Thoracic aorta (tissue), 2 donors: ENCODE data around the gene THTPA. TPM values are rescaled to one million over a fixed set of nuclear protein-coding genes. Genes with fewer than 3 reads are reported as not detected.
A peak's percentile ranks its signal among the peaks of the same experiment; 100 is the strongest.

Experiments used
- ATAC-seq: fragments of 150-250 bp; one replicate; pipeline ENCODE4 v1.8.0; 2017; ENCODE audit warnings: low read depth; ENCODE audit not compliant: insufficient number of reproducible peaks, low FRiP score
- DNase-seq: peaks from one replicate; pipeline ENCODE4 v3.0.0-alpha.2; 2020; ENCODE audit warnings: low spot score
- H3K27ac ChIP-seq, 2 donors: fragments of 200-600 bp; sonication (generic); 1 replicate in 1 of 2; 2 replicates in 1 of 2; pipeline ENCODE4 v1.5.1; 2016; ENCODE audit warnings: mild to moderate bottlenecking in 2 of 2, moderate library complexity in 2 of 2
- H3K27me3 ChIP-seq: fragments of 200-600 bp; sonication (generic); replicated peaks from 2 replicates; pipeline ENCODE4 v1.6.0; 2016; ENCODE audit warnings: mild to moderate bottlenecking; ENCODE audit not compliant: insufficient read depth
- H3K36me3 ChIP-seq: fragments of 200-600 bp; sonication (generic); one replicate; pipeline ENCODE4 v1.5.1; 2016
- H3K4me1 ChIP-seq, 2 donors: fragments of 200-600 bp; sonication (generic); 1 replicate in 1 of 2; 2 replicates in 1 of 2; pipeline versions ENCODE4 v1.5.1 to v1.6.0; 2016; ENCODE audit warnings: low read depth in 2 of 2, mild to moderate bottlenecking in 1 of 2; ENCODE audit not compliant: control insufficient read depth in 1 of 2
- H3K4me3 ChIP-seq: fragments of 200-600 bp; sonication (generic); 2 replicates; pipeline ENCODE4 v1.5.1; 2016; ENCODE audit warnings: mild to moderate bottlenecking
- H3K9me3 ChIP-seq: fragments of 200-600 bp; sonication (generic); 2 replicates; pipeline ENCODE4 v1.5.1; 2016
- total RNA-seq, 2 donors: library from RNA; depleted of rRNA; stranded (reverse); fragments of >200 nt; gene quantifications; one replicate each; pipeline versions ENCODE4 v1.1.0 to v1.2.3, GENCODE V29; 2016
- TF ChIP-seq, protein P1 (sequence below): fragments of 200-600 bp; sonication (generic); IDR thresholded peaks from one replicate; pipeline ENCODE4 v1.5.1; 2019; ENCODE audit warnings: antibody characterized with exemption

THTPA gene
- total RNA-seq, 2 donors from 2014 or later: 17.8 to 30.9 TPM

DNA sequence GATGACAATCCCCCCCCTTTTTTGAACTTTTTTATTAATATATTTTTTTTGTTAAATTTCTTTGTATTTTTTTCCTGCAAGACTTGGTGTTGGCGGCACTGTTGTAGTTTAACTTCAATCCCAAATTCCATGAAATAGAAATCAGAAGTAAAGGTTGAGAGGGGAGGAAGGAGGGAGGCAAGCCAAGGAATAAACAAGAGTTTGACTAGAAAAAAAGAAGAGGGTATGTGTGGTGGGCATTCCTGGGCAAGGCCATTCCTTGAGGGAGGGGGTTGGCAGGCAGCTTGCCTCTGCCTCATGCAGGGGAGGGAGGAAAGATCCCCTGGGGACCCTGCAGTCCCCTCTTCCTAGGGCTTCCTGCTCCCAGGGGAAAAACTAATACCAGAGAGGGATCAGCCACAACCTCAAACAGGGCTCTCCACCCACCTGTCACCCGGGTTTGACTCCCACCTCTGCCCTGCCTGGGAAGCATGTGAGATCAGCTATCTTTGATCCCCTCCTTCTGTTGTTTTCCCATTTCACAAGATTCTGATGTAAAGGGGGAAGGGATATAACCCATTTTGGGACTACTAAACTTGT, 12.0 kb downstream of the THTPA start:
- H3K4me3 ChIP-seq: peak overlapping the region; percentile 80
- TF ChIP-seq, protein P1, sequence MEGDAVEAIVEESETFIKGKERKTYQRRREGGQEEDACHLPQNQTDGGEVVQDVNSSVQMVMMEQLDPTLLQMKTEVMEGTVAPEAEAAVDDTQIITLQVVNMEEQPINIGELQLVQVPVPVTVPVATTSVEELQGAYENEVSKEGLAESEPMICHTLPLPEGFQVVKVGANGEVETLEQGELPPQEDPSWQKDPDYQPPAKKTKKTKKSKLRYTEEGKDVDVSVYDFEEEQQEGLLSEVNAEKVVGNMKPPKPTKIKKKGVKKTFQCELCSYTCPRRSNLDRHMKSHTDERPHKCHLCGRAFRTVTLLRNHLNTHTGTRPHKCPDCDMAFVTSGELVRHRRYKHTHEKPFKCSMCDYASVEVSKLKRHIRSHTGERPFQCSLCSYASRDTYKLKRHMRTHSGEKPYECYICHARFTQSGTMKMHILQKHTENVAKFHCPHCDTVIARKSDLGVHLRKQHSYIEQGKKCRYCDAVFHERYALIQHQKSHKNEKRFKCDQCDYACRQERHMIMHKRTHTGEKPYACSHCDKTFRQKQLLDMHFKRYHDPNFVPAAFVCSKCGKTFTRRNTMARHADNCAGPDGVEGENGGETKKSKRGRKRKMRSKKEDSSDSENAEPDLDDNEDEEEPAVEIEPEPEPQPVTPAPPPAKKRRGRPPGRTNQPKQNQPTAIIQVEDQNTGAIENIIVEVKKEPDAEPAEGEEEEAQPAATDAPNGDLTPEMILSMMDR: no peak
- H3K36me3 ChIP-seq: no peaks in the 10 kb centered on the region
- no peaks in the 10 kb centered on the region for H3K27me3 ChIP-seq
- no peak overlapping the region for H3K27ac ChIP-seq
- ATAC-seq: no peak
- peaks cover 0 to 15% of the 10 kb centered on the region in 2 donors for H3K4me1 ChIP-seq
- DNase-seq: no peak
- no peaks in the 10 kb centered on the region for H3K9me3 ChIP-seq

DNA sequence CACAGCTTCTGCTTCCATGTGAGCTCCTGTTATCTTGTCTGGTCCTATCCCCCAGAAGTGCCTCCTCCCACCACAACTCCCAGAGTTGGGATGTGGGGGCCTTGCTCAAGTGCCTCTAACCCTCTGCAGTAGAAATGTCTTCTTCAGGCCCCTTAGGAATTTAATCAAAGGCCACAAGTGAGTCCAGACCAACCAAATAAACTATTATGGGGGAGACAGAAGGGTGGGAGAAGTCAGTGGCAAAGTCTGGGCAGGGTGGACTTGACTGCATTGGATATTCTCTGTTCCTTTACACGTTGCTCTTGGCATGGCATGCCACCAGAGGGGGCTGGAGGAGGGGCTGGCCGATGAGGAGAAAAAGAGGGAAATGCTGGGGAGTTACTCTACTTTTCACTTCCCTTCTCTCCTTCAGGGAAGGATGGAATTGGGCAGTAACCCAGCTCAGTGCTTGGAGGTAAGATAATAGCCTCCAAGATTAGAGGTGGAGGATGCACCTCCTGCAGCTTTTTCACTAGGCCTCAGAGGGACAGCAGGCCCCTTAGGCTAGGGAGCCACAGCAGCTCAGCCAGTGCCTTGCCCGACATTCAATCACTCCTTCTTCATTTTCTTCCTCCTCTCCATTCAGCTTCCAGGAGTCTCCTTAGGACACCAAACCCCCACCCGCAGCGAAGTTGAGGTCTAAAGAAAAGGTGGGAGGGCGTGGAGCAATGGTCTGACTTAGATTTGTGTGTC, 12.7 kb downstream of the THTPA start:
- Histone ChIP-seq H3K9me3 (no peaks in the 10 kb centered on the region), H3K4me3 (no peak overlapping the region), H3K36me3 (no peaks in the 10 kb centered on the region), H3K27me3 (no peaks in the 10 kb centered on the region), H3K27ac (no peak overlapping the region), H3K4me1 (peaks cover 0 to 15% of the 10 kb centered on the region in 2 donors)
- DNase-seq (no peak), ATAC-seq (no peak)
- TF ChIP-seq, protein P1: no peak

DNA sequence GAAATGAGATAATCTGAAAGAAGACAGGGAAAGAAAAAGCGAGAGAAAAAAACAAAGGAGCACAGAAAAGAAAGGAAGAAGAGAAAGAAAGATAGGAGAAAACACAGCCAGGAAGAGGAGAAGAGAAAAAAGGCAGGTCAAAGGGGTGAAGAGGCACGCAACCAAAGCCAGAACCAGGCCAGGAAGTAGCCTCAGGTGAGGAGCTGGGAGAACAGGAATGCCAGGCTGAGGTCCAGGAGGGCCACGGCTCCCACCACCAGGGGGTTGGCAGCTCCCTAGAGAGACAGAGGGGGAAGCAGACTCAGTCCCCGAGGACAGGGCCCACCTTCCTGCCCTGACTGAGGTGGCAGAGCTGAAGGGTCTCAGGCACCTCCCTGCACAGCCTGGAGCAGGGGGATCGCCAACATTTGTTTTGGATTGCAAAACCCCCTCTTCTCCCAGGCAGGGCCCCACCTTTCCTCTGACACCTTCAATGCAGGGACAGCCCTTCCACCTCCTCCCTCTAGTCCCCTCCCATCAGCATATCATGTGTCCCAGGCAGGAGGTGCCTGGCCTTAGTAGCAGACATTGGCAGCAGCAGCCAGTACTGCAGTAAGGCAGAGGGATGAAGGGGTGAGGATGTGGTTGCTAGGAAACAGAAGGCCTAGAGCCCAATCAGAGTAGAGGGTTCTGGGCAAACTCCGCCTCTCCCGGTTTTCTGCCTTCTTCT, 13.5 kb downstream of the THTPA start:
- H3K9me3 ChIP-seq: no peaks in the 10 kb centered on the region
- ATAC-seq: no peak
- no peak overlapping the region for H3K27ac ChIP-seq
- TF ChIP-seq, protein P1: no peak
- DNase-seq: no peak
- H3K27me3 ChIP-seq: no peaks in the 10 kb centered on the region
- H3K4me1 ChIP-seq: peaks cover 0 to 15% of the 10 kb centered on the region in 2 donors
- no peaks in the 10 kb centered on the region for H3K36me3 ChIP-seq
- H3K4me3 ChIP-seq: no peak overlapping the region

DNA sequence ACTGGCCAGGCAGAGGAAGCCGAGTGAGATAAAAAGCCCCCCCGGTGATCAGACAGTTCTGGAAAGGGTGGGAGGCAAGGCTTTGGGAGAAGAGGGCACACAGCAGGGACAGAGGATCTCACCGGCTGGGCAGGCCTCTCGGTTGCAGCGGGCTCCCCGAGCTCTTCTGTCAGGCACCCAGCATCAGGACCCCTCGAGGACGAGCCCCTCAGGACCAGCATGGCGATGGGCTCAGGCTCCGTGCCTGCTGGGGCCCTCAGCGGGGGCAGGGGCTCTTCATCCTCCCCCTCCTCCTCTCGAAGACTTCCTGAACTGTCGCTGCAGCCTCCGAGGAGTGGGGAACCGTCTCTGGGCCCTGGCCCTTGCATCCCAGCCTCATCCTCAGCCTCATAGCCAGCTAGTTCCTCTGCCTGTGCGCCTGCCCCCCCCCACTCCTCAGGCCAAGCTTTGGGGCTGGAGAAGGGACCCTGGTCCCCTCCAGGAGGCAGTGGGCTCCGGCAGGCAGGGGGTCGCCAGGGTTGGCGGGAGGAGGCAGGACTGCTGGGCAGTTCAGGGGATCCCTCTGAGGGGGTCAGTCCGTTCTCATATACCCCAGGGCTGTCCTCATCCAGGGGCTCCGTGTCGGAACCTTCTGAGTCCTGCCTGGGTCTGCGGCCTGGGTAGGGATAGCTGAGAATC, 14.9 kb downstream of the THTPA start:
- ATAC-seq (no peak), DNase-seq (no peak)
- Histone ChIP-seq H3K4me3 (no peak overlapping the region), H3K27ac (no peak overlapping the region), H3K36me3 (no peaks in the 10 kb centered on the region), H3K27me3 (no peaks in the 10 kb centered on the region), H3K4me1 (peaks cover 0 to 15% of the 10 kb centered on the region in 2 donors), H3K9me3 (no peaks in the 10 kb centered on the region)
- TF ChIP-seq, protein P1: no peak
